PC-3 (cell line): ENCODE data around the gene CDK18. TPM values are rescaled to one million over a fixed set of nuclear protein-coding genes. Genes with fewer than 3 reads are reported as not detected.

ENCODE experiments used
- ATAC-seq: fragments of 200-7000 bp; cut with Tn5 transposase; 2 replicates; pipeline ENCODE4 v1.9.1; 2020; ENCODE audit warnings: mild to moderate bottlenecking, moderate library complexity
- BruUV-seq: library from RNA; stranded (reverse); fragments of 400-500 nt; replicated peaks from 2 replicates; lab custom pipeline; 2021; lab: Mats Ljungman, UMichigan
- CTCF ChIA-PET: fragments of 300-600 bp; sonication (Branson Sonifier 250); formaldehyde crosslinking; loops from one replicate; lab custom pipeline; 2022; ENCODE audit warnings: antibody characterized with exemption; lab: Charles Lee
- POLR2A ChIA-PET: fragments of 300-600 bp; sonication (Branson Sonifier 250); formaldehyde crosslinking; loops from one replicate; lab custom pipeline; 2022; ENCODE audit warnings: antibody characterized with exemption; ENCODE audit not compliant: unreplicated experiment; lab: Charles Lee
- DNase-seq: peaks from one replicate; pipeline ENCODE4 v3.0.0-alpha.2; 2015
- H2AFZ ChIP-seq: fragments of 300-600 bp; sonication (generic); 2 replicates; pipeline ENCODE4 v1.6.0; 2016; ENCODE audit warnings: antibody characterized with exemption, low read length
- H3F3A ChIP-seq: fragments of 300-600 bp; sonication (generic); one replicate; pipeline ENCODE4 v1.6.0; 2017; ENCODE audit warnings: antibody characterized with exemption, low read length, control low read depth, mild to moderate bottlenecking; ENCODE audit not compliant: unreplicated experiment
- H3K27ac ChIP-seq: fragments of 300-600 bp; sonication (generic); 2 replicates; pipeline ENCODE4 v1.5.1; 2016; ENCODE audit warnings: mild to moderate bottlenecking, low read length
- H3K27me3 ChIP-seq: fragments of 300-600 bp; sonication (generic); 2 replicates; pipeline ENCODE4 v1.6.1; 2016; ENCODE audit warnings: low read length, mixed read lengths
- H3K36me3 ChIP-seq: fragments of 300-600 bp; sonication (generic); 2 replicates; pipeline ENCODE4 v1.6.1; 2016; ENCODE audit warnings: low read depth, mixed run types, low read length, mixed read lengths
- H3K4me1 ChIP-seq: fragments of 300-600 bp; sonication (generic); 2 replicates; pipeline ENCODE4 v1.5.1; 2016; ENCODE audit warnings: low read length; ENCODE audit not compliant: insufficient read depth
- H3K4me2 ChIP-seq: fragments of 300-600 bp; sonication (generic); 2 replicates; pipeline ENCODE4 v1.6.0; 2016; ENCODE audit warnings: low read length
- H3K4me3 ChIP-seq: fragments of 300-600 bp; sonication (generic); 2 replicates; pipeline ENCODE4 v1.5.1; 2016; ENCODE audit warnings: mild to moderate bottlenecking, low read length, mixed read lengths
- H3K79me2 ChIP-seq: fragments of 300-600 bp; sonication (generic); 2 replicates; pipeline ENCODE4 v1.6.1; 2017; ENCODE audit warnings: low read length, mixed read lengths
- H3K9ac ChIP-seq: fragments of 300-600 bp; sonication (generic); 2 replicates; pipeline ENCODE4 v1.6.0; 2016; ENCODE audit warnings: mild to moderate bottlenecking, low read length
- H3K9me2 ChIP-seq: fragments of 300-600 bp; sonication (generic); replicated peaks from 2 replicates; pipeline ENCODE4 v1.6.1; 2016; ENCODE audit warnings: mixed run types, low read length, mixed read lengths
- H3K9me3 ChIP-seq: fragments of 300-600 bp; sonication (generic); 2 replicates; pipeline ENCODE4 v1.6.1; 2016; ENCODE audit warnings: low read length, mixed read lengths
- H4K20me1 ChIP-seq: fragments of 300-600 bp; sonication (generic); 2 replicates; pipeline ENCODE4 v1.6.1; 2016; ENCODE audit warnings: low read length, mixed read lengths
- EZH2 ChIP-seq: fragments of 300-600 bp; sonication (generic); IDR thresholded peaks from one replicate; pipeline ENCODE4 v1.6.1; 2017; ENCODE audit warnings: antibody characterized with exemption, mild to moderate bottlenecking, low read length; ENCODE audit not compliant: unreplicated experiment
- EZH2phosphoT487 ChIP-seq: fragments of 300-600 bp; sonication (generic); IDR thresholded peaks from 2 replicates; pipeline ENCODE4 v1.6.1; 2018; ENCODE audit warnings: mild to moderate bottlenecking, antibody characterized with exemption, low read length, borderline replicate concordance
- intact Hi-C: fragments of 100-400 bp; cut with micrococcal nuclease; formaldehyde crosslinking; loops from 2 replicates; pipeline ENCODE4 v1.9.0; 2023
- total RNA-seq: library from RNA; depleted of rRNA; stranded (reverse); fragments of >200 nt; gene quantifications from 2 replicates; pipeline ENCODE4 v1.2.3, GENCODE V29; 2014
- TF ChIP-seq, protein P1 (sequence below): fragments of 300-600 bp; sonication (generic); conservative IDR thresholded peaks from 2 replicates; pipeline ENCODE4 v1.5.1; 2017; ENCODE audit warnings: antibody characterized with exemption, low read depth, mild to moderate bottlenecking, low read length

The CDK18 gene
- total RNA-seq, 1 experiment from 2014 or later = 13.2 TPM

DNA sequence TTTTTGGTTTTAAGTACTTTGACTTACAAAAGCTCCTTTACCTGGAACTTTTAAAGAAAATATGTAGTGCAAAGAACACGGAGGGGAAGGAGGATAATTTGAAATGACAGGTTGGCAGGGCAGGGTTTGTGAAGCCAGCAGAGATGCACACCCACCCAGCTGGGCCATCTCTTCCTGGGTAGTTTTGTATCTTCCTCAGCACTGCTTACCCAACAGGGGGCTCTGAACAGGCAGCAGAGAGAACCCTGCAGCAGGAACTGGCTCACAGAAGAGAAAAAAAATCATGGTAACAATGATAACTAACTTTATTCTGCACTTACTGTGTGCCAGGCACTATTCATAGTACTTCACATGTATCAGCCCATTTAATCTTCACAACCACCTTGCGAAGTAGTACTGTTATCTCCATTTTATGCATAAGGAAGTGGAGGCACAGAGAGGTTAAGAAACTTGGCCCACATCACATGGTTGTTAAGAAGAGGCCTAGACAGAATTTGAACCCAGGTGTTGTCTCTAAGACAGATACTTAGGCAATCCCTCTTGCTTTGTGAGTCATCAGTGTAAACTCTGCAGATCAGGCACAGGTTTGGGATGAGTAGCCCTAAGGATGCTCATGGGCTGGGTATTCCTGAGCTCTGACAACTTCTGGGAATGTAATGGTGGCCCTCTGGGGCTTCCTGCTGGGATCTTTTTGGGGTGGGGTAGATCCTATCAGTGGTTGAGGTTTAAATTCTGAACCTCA, 66.5 kb downstream of the CDK18 start:
- intact Hi-C loops = no loop called here
- POLR2A ChIA-PET = no interaction called here
- TF ChIP-seq EZH2 (no peak), EZH2phosphoT487 (no peak)
- TF ChIP-seq, protein P1, sequence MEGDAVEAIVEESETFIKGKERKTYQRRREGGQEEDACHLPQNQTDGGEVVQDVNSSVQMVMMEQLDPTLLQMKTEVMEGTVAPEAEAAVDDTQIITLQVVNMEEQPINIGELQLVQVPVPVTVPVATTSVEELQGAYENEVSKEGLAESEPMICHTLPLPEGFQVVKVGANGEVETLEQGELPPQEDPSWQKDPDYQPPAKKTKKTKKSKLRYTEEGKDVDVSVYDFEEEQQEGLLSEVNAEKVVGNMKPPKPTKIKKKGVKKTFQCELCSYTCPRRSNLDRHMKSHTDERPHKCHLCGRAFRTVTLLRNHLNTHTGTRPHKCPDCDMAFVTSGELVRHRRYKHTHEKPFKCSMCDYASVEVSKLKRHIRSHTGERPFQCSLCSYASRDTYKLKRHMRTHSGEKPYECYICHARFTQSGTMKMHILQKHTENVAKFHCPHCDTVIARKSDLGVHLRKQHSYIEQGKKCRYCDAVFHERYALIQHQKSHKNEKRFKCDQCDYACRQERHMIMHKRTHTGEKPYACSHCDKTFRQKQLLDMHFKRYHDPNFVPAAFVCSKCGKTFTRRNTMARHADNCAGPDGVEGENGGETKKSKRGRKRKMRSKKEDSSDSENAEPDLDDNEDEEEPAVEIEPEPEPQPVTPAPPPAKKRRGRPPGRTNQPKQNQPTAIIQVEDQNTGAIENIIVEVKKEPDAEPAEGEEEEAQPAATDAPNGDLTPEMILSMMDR = no peak
- Histone ChIP-seq H3K9me2 (no peaks in the 10 kb centered on the region), H3F3A (no peaks in the 10 kb centered on the region), H3K9ac (no peak overlapping the region), H3K79me2 (no peaks in the 10 kb centered on the region), H3K4me2 (no peak overlapping the region), H3K36me3 (no peaks in the 10 kb centered on the region), H2AFZ (no peak overlapping the region), H3K4me3 (no peak overlapping the region), H4K20me1 (no peaks in the 10 kb centered on the region), H3K9me3 (no peaks in the 10 kb centered on the region), H3K27me3 (peaks cover 10% of the 10 kb centered on the region; the same call in 1 of the 2 replicates), H3K4me1 (peaks cover 5% of the 10 kb centered on the region; the same call in 1 of the 2 replicates), H3K27ac (no peak overlapping the region)
- DNase-seq = peak; percentile 50
- ATAC-seq = peak; percentile 47
- BruUV-seq = no TSS peak
- CTCF ChIA-PET = interaction anchor here (0.8 kb wide), 1 partner anchor 17 kb away, joined by 7 read pairs; no protein-coding TSS in a partner anchor

DNA sequence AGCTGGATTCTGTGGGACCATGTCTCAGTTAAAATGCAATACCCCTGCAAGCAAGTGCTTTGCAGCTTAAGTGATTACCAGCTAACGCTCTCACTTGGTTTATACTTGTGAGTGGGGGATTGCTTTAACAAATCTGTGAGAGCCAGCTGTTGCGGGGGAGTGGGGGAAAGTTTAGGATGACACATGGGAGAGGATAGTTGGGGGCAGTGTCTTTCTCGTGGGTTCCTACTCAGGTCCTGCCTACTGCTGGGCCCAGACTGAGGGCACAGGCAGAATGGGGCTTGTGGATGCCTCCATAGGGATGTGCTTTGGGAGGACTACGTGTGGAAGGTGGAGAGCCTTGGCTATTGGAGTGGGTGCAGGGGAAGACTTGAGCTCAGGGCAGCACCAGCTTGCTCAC, 67.3 kb downstream of the CDK18 start:
- TF ChIP-seq, protein P1 = no peak
- TF ChIP-seq EZH2phosphoT487 = no peak
- no peak for TF ChIP-seq EZH2

DNA sequence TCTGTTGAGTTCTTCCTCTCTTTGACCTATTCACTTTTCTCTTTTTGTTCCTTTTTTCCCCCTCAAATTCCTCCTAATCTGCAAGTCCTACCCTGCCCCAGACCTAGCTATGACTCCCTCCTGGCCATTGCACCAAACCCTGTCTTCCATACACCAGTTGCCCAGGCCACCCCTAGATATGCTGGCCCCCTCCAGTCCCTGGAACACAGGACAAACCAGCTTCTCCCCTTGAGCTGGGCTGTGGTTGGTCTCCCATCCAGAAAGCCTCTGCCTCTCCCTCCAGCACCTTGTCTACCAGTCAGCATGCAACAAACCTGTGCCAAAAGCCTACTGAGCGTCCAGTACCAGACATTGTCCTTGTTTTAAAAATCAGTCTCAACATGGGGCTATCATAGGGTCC, 68.0 kb downstream of the CDK18 start:
- Histone ChIP-seq H3K27ac (no peak overlapping the region), H3K9me2 (no peaks in the 10 kb centered on the region), H3K9ac (no peak overlapping the region), H3K27me3 (peaks cover 10% of the 10 kb centered on the region; the same call in 1 of the 2 replicates), H3K4me2 (no peak overlapping the region), H3F3A (no peaks in the 10 kb centered on the region), H3K4me1 (peaks cover 5% of the 10 kb centered on the region; the same call in 1 of the 2 replicates), H3K36me3 (no peaks in the 10 kb centered on the region), H2AFZ (no peak overlapping the region), H4K20me1 (no peaks in the 10 kb centered on the region), H3K4me3 (no peak overlapping the region), H3K79me2 (no peaks in the 10 kb centered on the region), H3K9me3 (no peaks in the 10 kb centered on the region)
- no TSS peak for BruUV-seq
- ATAC-seq (no peak), DNase-seq (no peak)
- CTCF ChIA-PET = no interaction called here
- TF ChIP-seq, protein P1 = no peak
- TF ChIP-seq EZH2phosphoT487 = no peak
- no peak for TF ChIP-seq EZH2
- intact Hi-C loops = no loop called here
- POLR2A ChIA-PET = interaction anchor here (0.5 kb wide), 2 partner anchors 16 to 17 kb away, joined by 3 to 5 read pairs; no protein-coding TSS in a partner anchor

More for the DNA sequence above, 67.3 kb downstream of the CDK18 start:
- POLR2A ChIA-PET = interaction anchor here (0.5 kb wide), 1 partner anchor 15 kb away, joined by 3 read pairs; no protein-coding TSS in a partner anchor
- H3F3A ChIP-seq = no peaks in the 10 kb centered on the region
- H3K9me3 ChIP-seq = no peaks in the 10 kb centered on the region
- no peak overlapping the region for H3K27ac ChIP-seq
- no peaks in the 10 kb centered on the region for H4K20me1 ChIP-seq
- no peak overlapping the region for H3K9ac ChIP-seq
- DNase-seq (no peak), ATAC-seq (no peak)
- H3K9me2 ChIP-seq = no peaks in the 10 kb centered on the region
- H3K27me3 ChIP-seq = peaks cover 10% of the 10 kb centered on the region; the same call in 1 of the 2 replicates
- no peaks in the 10 kb centered on the region for H3K36me3 ChIP-seq
- H2AFZ ChIP-seq = no peak overlapping the region
- BruUV-seq = no TSS peak
- H3K4me3 ChIP-seq = no peak overlapping the region
- CTCF ChIA-PET = no interaction called here
- H3K79me2 ChIP-seq = no peaks in the 10 kb centered on the region
- peaks cover 5% of the 10 kb centered on the region; the same call in 1 of the 2 replicates for H3K4me1 ChIP-seq
- intact Hi-C loops = no loop called here
- no peak overlapping the region for H3K4me2 ChIP-seq
